ENCODE results near the gene NOC4L. TPM values are rescaled to one million over a fixed set of nuclear protein-coding genes. Genes with fewer than 3 reads are reported as not detected.

NOC4L gene
- total RNA-seq, 1 experiment from 2014 or later = 36.5 TPM

- Histone ChIP-seq H3K4me2 (ENCODE audit: insufficient read depth, insufficient read length, low read length) (no peak overlapping the region), H2AK5ac (ENCODE audit: insufficient read length, low read length) (no peak overlapping the region), H3K27me3 (ENCODE audit: insufficient read depth, low read length) (no peaks in the 10 kb centered on the region), H3K4ac (ENCODE audit: low read depth, low read length) (no peak overlapping the region), H3T11ph (ENCODE audit: low read length) (no peak overlapping the region), H4K91ac (ENCODE audit: insufficient read length, low read depth, low read length) (no peak overlapping the region), H2AFZ (ENCODE audit: low read length) (no peak overlapping the region), H4K5ac (ENCODE audit: insufficient read length, low read depth, low read length) (no peak overlapping the region), H3K9ac (ENCODE audit: extremely low read depth, insufficient read length, low read length) (no peak overlapping the region), H3K27ac (ENCODE audit: insufficient read length, low read depth, low read length) (no peak overlapping the region), H3K4me1 (ENCODE audit: insufficient read depth, low read length) (no peaks in the 10 kb centered on the region), H2BK15ac (ENCODE audit: low read depth, low read length) (no peak overlapping the region), H2BK120ac (ENCODE audit: low read depth, low read length, poor library complexity, severe bottlenecking) (no peak overlapping the region), H3K14ac (ENCODE audit: insufficient read depth, low read length) (no peak overlapping the region), H3K56ac (ENCODE audit: insufficient read length, low read depth, low read length) (no peak overlapping the region), H4K20me1 (ENCODE audit: control insufficient read depth, insufficient read depth, insufficient read length) (no peaks in the 10 kb centered on the region), H3K9me3 (ENCODE audit: control insufficient read depth, low read depth, low read length) (no peaks in the 10 kb centered on the region), H2BK12ac (ENCODE audit: insufficient read length, low read depth, low read length) (no peak overlapping the region), H2BK20ac (ENCODE audit: low read depth, low read length, poor library complexity, severe bottlenecking) (no peak overlapping the region), H3K18ac (ENCODE audit: insufficient read length, low read depth, low read length) (no peak overlapping the region), H2BK5ac (ENCODE audit: insufficient read length, low read length) (no peak overlapping the region), H3K79me1 (ENCODE audit: insufficient read depth, low read depth, low read length, poor library complexity, severe bottlenecking) (no peaks in the 10 kb centered on the region), H3K23ac (ENCODE audit: insufficient read length, low read depth, low read length) (no peak overlapping the region), H4K8ac (replicated peaks; ENCODE audit: insufficient read length, low read depth, low read length) (no peak overlapping the region), H3K79me2 (ENCODE audit: insufficient read depth, low read length) (no peaks in the 10 kb centered on the region; the same call in 1 of the 2 replicates), H3K23me2 (ENCODE audit: insufficient read length, low read depth, low read length, poor library complexity, severe bottlenecking) (no peaks in the 10 kb centered on the region)
- no peak for DNase-seq
- Mint-ChIP-seq H3K4me1 (no peaks in the 10 kb centered on the region), H3K27ac (no peak overlapping the region), H3K4me3 (no peak overlapping the region), H3K9me3 (peaks cover 2 to 3% of the 10 kb centered on the region in 2 experiments; a peak in 3 of 5 replicates), H3K36me3 (ENCODE audit: insufficient read depth in 1 of 3, low read depth in 3 of 3) (peaks cover 21 to 41% (median 41%) of the 10 kb centered on the region in 3 experiments), H3K27me3 (ENCODE audit: low read depth) (peaks cover 22% of the 10 kb centered on the region)
- WGBS (ENCODE audit: extremely low coverage, insufficient read length, low lambda C conversion rate) = no CpG with 5 or more reads among the region's 13 CpGs
- TF ChIP-seq CTCF (conservative IDR thresholded peaks at IDR 0.05) = no peak
Measured at GRCh38 chr12:132137483-132138125, 6.7 kb upstream of the NOC4L start.
